ENCODE data around the gene VEGFB.

DNA sequence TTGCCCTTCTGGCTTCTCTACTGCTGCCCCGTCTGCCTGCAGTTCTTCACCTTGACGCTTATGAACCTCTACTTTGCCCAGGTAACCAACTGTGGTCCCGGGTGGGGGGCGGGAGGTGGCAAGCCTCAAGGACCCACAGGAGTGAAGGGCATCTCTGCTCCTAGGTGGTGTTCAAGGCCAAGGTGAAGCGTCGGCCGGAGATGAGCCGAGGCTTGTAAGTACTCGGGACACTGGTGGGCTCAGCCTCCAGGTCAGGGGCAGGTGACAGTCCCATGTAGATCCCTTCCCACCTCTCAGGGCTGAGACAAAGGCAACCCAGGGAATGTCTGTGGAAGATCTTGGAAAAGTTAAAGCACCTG lies 52.4 kb downstream of the VEGFB start:
- TF ChIP-seq, protein P1, sequence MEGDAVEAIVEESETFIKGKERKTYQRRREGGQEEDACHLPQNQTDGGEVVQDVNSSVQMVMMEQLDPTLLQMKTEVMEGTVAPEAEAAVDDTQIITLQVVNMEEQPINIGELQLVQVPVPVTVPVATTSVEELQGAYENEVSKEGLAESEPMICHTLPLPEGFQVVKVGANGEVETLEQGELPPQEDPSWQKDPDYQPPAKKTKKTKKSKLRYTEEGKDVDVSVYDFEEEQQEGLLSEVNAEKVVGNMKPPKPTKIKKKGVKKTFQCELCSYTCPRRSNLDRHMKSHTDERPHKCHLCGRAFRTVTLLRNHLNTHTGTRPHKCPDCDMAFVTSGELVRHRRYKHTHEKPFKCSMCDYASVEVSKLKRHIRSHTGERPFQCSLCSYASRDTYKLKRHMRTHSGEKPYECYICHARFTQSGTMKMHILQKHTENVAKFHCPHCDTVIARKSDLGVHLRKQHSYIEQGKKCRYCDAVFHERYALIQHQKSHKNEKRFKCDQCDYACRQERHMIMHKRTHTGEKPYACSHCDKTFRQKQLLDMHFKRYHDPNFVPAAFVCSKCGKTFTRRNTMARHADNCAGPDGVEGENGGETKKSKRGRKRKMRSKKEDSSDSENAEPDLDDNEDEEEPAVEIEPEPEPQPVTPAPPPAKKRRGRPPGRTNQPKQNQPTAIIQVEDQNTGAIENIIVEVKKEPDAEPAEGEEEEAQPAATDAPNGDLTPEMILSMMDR (conservative IDR thresholded peaks at IDR 0.05; ENCODE audit: low read depth, low read length): no peak
- no peak for TF ChIP-seq CEBPB (IDR thresholded peaks at IDR 0.05; ENCODE audit: low read depth, low read length)
